ENCODE measurements around the gene NT5DC1. TPM values are rescaled to one million over a fixed set of nuclear protein-coding genes. Genes with fewer than 3 reads are reported as not detected.

The NT5DC1 gene
- total and polyA plus RNA-seq, 2 donors (not counting 1 experiment from before 2014, with no cell fraction given) = 26.4 to 54.8 TPM

DNA sequence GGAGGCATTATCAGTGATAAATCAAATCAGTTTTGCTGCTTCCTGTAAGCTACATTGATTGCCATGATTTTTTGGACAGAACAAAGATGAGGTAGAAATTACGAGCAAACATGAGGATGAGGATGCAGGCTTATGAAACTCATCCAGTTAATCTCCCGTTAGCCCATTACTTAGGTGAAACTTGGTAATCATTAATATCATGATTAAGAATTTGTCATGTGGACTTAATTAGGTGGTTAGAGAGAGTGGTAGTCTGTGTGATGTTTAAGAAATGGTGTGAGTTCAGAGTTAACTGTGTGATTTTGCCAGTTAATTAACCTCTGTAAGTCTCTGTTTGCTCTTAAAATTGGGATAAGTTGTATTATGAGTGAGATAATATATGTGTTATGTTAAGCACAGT is 91.2 kb downstream of the NT5DC1 start:
- H3K27ac Mint-ChIP-seq = no peak overlapping the region
- no peak for TF ChIP-seq EZH2 (IDR thresholded peaks at IDR 0.05; ENCODE audit: borderline replicate concordance, insufficient read depth, low read depth, low read length, poor library complexity, severe bottlenecking)
- TF ChIP-seq, protein P1, sequence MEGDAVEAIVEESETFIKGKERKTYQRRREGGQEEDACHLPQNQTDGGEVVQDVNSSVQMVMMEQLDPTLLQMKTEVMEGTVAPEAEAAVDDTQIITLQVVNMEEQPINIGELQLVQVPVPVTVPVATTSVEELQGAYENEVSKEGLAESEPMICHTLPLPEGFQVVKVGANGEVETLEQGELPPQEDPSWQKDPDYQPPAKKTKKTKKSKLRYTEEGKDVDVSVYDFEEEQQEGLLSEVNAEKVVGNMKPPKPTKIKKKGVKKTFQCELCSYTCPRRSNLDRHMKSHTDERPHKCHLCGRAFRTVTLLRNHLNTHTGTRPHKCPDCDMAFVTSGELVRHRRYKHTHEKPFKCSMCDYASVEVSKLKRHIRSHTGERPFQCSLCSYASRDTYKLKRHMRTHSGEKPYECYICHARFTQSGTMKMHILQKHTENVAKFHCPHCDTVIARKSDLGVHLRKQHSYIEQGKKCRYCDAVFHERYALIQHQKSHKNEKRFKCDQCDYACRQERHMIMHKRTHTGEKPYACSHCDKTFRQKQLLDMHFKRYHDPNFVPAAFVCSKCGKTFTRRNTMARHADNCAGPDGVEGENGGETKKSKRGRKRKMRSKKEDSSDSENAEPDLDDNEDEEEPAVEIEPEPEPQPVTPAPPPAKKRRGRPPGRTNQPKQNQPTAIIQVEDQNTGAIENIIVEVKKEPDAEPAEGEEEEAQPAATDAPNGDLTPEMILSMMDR (IDR thresholded peaks at IDR 0.05) = no peak
- no CpG with 5 or more reads among the region's 2 CpGs for WGBS (ENCODE audit: insufficient coverage)

DNA sequence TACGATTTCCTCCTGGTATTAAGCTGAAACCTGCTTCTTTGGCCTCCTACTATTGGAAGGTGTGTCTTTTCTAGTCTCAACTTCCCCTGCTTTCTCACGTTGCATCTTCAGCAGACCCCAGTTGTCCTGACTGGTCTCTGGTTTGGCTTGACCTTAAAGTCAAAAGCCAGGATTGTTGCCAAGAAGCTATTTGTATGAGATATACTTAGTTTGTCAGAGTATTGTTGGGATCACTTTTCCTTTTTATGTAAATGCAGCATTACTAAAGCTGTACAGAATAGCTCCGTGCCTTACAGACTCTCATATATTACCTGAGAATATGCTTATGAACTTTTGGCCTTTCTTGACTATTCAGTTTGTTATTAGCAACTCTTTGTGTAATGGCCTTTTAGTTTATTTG is 92.1 kb downstream of the NT5DC1 start:
- ChIA-PET POLR2A (no interaction called here), CTCF (no interaction called here)
- Histone ChIP-seq H3K9me3 (ENCODE audit: control extremely low read depth in 1 of 3, control insufficient read depth in 2 of 3, insufficient read depth in 1 of 3, low read length in 2 of 3) (no peaks in the 10 kb centered on the region), H3K79me2 (ENCODE audit: control insufficient read depth, insufficient read depth, low read length) (no peaks in the 10 kb centered on the region), H3K4me2 (replicated peaks; ENCODE audit: low read depth, low read length, poor library complexity, severe bottlenecking) (no peak overlapping the region), H3K4me1 (ENCODE audit: control insufficient read depth in 2 of 2, insufficient read depth in 2 of 2, low read length in 2 of 2) (no peaks in the 10 kb centered on the region), H3K27ac (ENCODE audit: low read length in 2 of 2) (no peak overlapping the region), H3K9ac (ENCODE audit: low read length) (no peak overlapping the region), H2AFZ (ENCODE audit: insufficient read depth, low read depth, low read length, poor library complexity, severe bottlenecking) (no peak overlapping the region), H3K27me3 (replicated peaks in 1 of 4; ENCODE audit: control extremely low read depth in 1 of 4, control insufficient read depth in 3 of 4, insufficient read depth in 4 of 4, low read length in 3 of 4) (no peaks in the 10 kb centered on the region), H4K20me1 (ENCODE audit: control insufficient read depth, insufficient read depth, low read length, poor library complexity, severe bottlenecking) (no peaks in the 10 kb centered on the region), H3K4me3 (ENCODE audit: control extremely low read depth in 1 of 5, extremely low read depth in 1 of 5, insufficient read depth in 1 of 5, low read depth in 2 of 5, low read length in 4 of 5) (no peak overlapping the region), H3K36me3 (replicated peaks in 1 of 2; ENCODE audit: control extremely low read depth in 1 of 2, control insufficient read depth in 1 of 2, extremely low read depth in 1 of 2, insufficient read depth in 2 of 2, low read length in 1 of 2) (peaks cover 0 to 2% of the 10 kb centered on the region in 2 experiments)
- intact Hi-C loops (cut with micrococcal nuclease) = no loop called here
- H3K27me3 Mint-ChIP-seq = no peaks in the 10 kb centered on the region
- no peak for TF ChIP-seq EZH2 (IDR thresholded peaks at IDR 0.05; ENCODE audit: borderline replicate concordance, insufficient read depth, low read depth, low read length, poor library complexity, severe bottlenecking)
- TF ChIP-seq, protein P1 (IDR thresholded peaks at IDR 0.05) = no peak
- WGBS (ENCODE audit: insufficient coverage) = no CpG with 5 or more reads among the region's 3 CpGs
- no peak overlapping the region for H3K4me3 Mint-ChIP-seq
- no peaks in the 10 kb centered on the region for H3K4me1 Mint-ChIP-seq
- ATAC-seq (ENCODE audit: low read depth) = no peak
- H3K9me3 Mint-ChIP-seq (ENCODE audit: insufficient read depth) = no peaks in the 10 kb centered on the region
- no peak for DNase-seq
- H3K27ac Mint-ChIP-seq = no peak overlapping the region

More for the DNA sequence above, 91.2 kb downstream of the NT5DC1 start:
- Histone ChIP-seq H3K4me3 (ENCODE audit: control extremely low read depth in 1 of 5, extremely low read depth in 1 of 5, insufficient read depth in 1 of 5, low read depth in 2 of 5, low read length in 4 of 5) (no peak overlapping the region), H3K27ac (ENCODE audit: low read length in 2 of 2) (no peak overlapping the region), H4K20me1 (ENCODE audit: control insufficient read depth, insufficient read depth, low read length, poor library complexity, severe bottlenecking) (no peaks in the 10 kb centered on the region), H3K9ac (ENCODE audit: low read length) (no peak overlapping the region), H3K4me2 (replicated peaks; ENCODE audit: low read depth, low read length, poor library complexity, severe bottlenecking) (no peak overlapping the region), H3K36me3 (replicated peaks in 1 of 2; ENCODE audit: control extremely low read depth in 1 of 2, control insufficient read depth in 1 of 2, extremely low read depth in 1 of 2, insufficient read depth in 2 of 2, low read length in 1 of 2) (peaks cover 0 to 2% of the 10 kb centered on the region in 2 experiments), H3K27me3 (replicated peaks in 1 of 4; ENCODE audit: control extremely low read depth in 1 of 4, control insufficient read depth in 3 of 4, insufficient read depth in 4 of 4, low read length in 3 of 4) (no peaks in the 10 kb centered on the region), H3K9me3 (ENCODE audit: control extremely low read depth in 1 of 3, control insufficient read depth in 2 of 3, insufficient read depth in 1 of 3, low read length in 2 of 3) (no peaks in the 10 kb centered on the region), H2AFZ (ENCODE audit: insufficient read depth, low read depth, low read length, poor library complexity, severe bottlenecking) (no peak overlapping the region), H3K79me2 (ENCODE audit: control insufficient read depth, insufficient read depth, low read length) (no peaks in the 10 kb centered on the region), H3K4me1 (ENCODE audit: control insufficient read depth in 2 of 2, insufficient read depth in 2 of 2, low read length in 2 of 2) (no peaks in the 10 kb centered on the region)
- H3K27me3 Mint-ChIP-seq = no peaks in the 10 kb centered on the region
- DNase-seq (no peak), ATAC-seq (ENCODE audit: low read depth) (no peak)
- H3K4me1 Mint-ChIP-seq = no peaks in the 10 kb centered on the region
- POLR2A ChIA-PET = no interaction called here
- H3K9me3 Mint-ChIP-seq (ENCODE audit: insufficient read depth) = no peaks in the 10 kb centered on the region
- CTCF ChIA-PET = no interaction called here
- H3K4me3 Mint-ChIP-seq = no peak overlapping the region
- intact Hi-C loops (cut with micrococcal nuclease) = no loop called here
